ENCODE results near the gene ADM.

The ADM gene

GRCh38 chr11:10314199-10315072 lies 9.6 kb downstream of the ADM start:
- H3K9me3 ChIP-seq (ENCODE audit: insufficient read depth, low read depth, low read length) = 0 out of 2 replicates have a peak, but pooled peaks cover 3% of the 10 kb centered on the region
- no peak overlapping the region for H3K9ac ChIP-seq (ENCODE audit: low read depth, low read length)
- H3K27ac ChIP-seq (ENCODE audit: low read depth, low read length) = 0 out of 2 replicates have a peak overlapping the region, but pooled peaks have one; percentile 19
- no peak overlapping the region for H3K4me3 ChIP-seq (ENCODE audit: low read length)
- no peaks in the 10 kb centered on the region for H3K27me3 ChIP-seq (ENCODE audit: insufficient read depth, low read length)
- peaks cover 39% of the 10 kb centered on the region for H3K4me1 ChIP-seq (ENCODE audit: insufficient read depth, low read length)
- no peaks in the 10 kb centered on the region for H3K36me3 ChIP-seq (ENCODE audit: insufficient read depth, low read length)
- 80% methylated on average over 7 of the region's 8 CpGs for WGBS

GRCh38 chr11:10315083-10315482 lies 10.2 kb downstream of the ADM start:
- Histone ChIP-seq H3K9ac (ENCODE audit: low read depth, low read length) (no peak overlapping the region), H3K4me3 (ENCODE audit: low read length) (no peak overlapping the region), H3K27me3 (ENCODE audit: insufficient read depth, low read length) (no peaks in the 10 kb centered on the region), H3K36me3 (ENCODE audit: insufficient read depth, low read length) (no peaks in the 10 kb centered on the region), H3K27ac (ENCODE audit: low read depth, low read length) (no peak overlapping the region), H3K9me3 (ENCODE audit: insufficient read depth, low read depth, low read length) (0 out of 2 replicates have a peak, but pooled peaks cover 3% of the 10 kb centered on the region), H3K4me1 (ENCODE audit: insufficient read depth, low read length) (peaks cover 33% of the 10 kb centered on the region)
- WGBS = 94% methylated on average over 6 of the region's 6 CpGs

GRCh38 chr11:10317151-10317755 lies 12.4 kb downstream of the ADM start:
- 72% methylated on average over 4 of the region's 4 CpGs for WGBS
- peaks cover 27% of the 10 kb centered on the region for H3K4me1 ChIP-seq (ENCODE audit: insufficient read depth, low read length)

GRCh38 chr11:10317776-10318526 lies 13.1 kb downstream of the ADM start:
- no peaks in the 10 kb centered on the region for H3K9me3 ChIP-seq (ENCODE audit: insufficient read depth, low read depth, low read length)
- H3K36me3 ChIP-seq (ENCODE audit: insufficient read depth, low read length) = no peaks in the 10 kb centered on the region
- H3K27ac ChIP-seq (ENCODE audit: low read depth, low read length) = peak overlapping the region; percentile 47; the same call in 1 of the 2 replicates
- H3K4me1 ChIP-seq (ENCODE audit: insufficient read depth, low read length) = peaks cover 33% of the 10 kb centered on the region
- 87% methylated on average over 5 of the region's 5 CpGs for WGBS
- H3K4me3 ChIP-seq (ENCODE audit: low read length) = no peak overlapping the region
- H3K27me3 ChIP-seq (ENCODE audit: insufficient read depth, low read length) = no peaks in the 10 kb centered on the region
- H3K9ac ChIP-seq (ENCODE audit: low read depth, low read length) = no peak overlapping the region

More at GRCh38 chr11:10317151-10317755, 12.4 kb downstream of the ADM start:
- peak overlapping the region; percentile 47 for H3K27ac ChIP-seq (ENCODE audit: low read depth, low read length)
- H3K27me3 ChIP-seq (ENCODE audit: insufficient read depth, low read length) = no peaks in the 10 kb centered on the region
- H3K9ac ChIP-seq (ENCODE audit: low read depth, low read length) = no peak overlapping the region
- no peaks in the 10 kb centered on the region for H3K36me3 ChIP-seq (ENCODE audit: insufficient read depth, low read length)
- H3K9me3 ChIP-seq (ENCODE audit: insufficient read depth, low read depth, low read length) = no peaks in the 10 kb centered on the region
- no peak overlapping the region for H3K4me3 ChIP-seq (ENCODE audit: low read length)

GRCh38 chr11:10318527-10318802 lies 13.6 kb downstream of the ADM start:
- Histone ChIP-seq H3K36me3 (ENCODE audit: insufficient read depth, low read length) (no peaks in the 10 kb centered on the region), H3K27me3 (ENCODE audit: insufficient read depth, low read length) (no peaks in the 10 kb centered on the region), H3K9me3 (ENCODE audit: insufficient read depth, low read depth, low read length) (no peaks in the 10 kb centered on the region), H3K9ac (ENCODE audit: low read depth, low read length) (no peak overlapping the region), H3K27ac (ENCODE audit: low read depth, low read length) (no peak overlapping the region), H3K4me1 (ENCODE audit: insufficient read depth, low read length) (peaks cover 37% of the 10 kb centered on the region), H3K4me3 (ENCODE audit: low read length) (no peak overlapping the region)
- WGBS = 85% methylated on average over 3 of the region's 3 CpGs

- WGBS = 91% methylated on average over 5 of the region's 6 CpGs
- peaks cover 38% of the 10 kb centered on the region for H3K4me1 ChIP-seq (ENCODE audit: insufficient read depth, low read length)
- H3K36me3 ChIP-seq (ENCODE audit: insufficient read depth, low read length) = no peaks in the 10 kb centered on the region
- no peak overlapping the region for H3K4me3 ChIP-seq (ENCODE audit: low read length)
- H3K27me3 ChIP-seq (ENCODE audit: insufficient read depth, low read length) = no peaks in the 10 kb centered on the region
- H3K27ac ChIP-seq (ENCODE audit: low read depth, low read length) = no peak overlapping the region
- no peak overlapping the region for H3K9ac ChIP-seq (ENCODE audit: low read depth, low read length)
- no peaks in the 10 kb centered on the region for H3K9me3 ChIP-seq (ENCODE audit: insufficient read depth, low read depth, low read length)
These were observed 15.1 kb downstream of the ADM start for GRCh38 chr11:10319702-10320558.

GRCh38 chr11:10320736-10321465 lies 16.0 kb downstream of the ADM start:
- H3K9me3 ChIP-seq (ENCODE audit: insufficient read depth, low read depth, low read length) = no peaks in the 10 kb centered on the region
- H3K4me1 ChIP-seq (ENCODE audit: insufficient read depth, low read length) = peaks cover 38% of the 10 kb centered on the region
- no peaks in the 10 kb centered on the region for H3K27me3 ChIP-seq (ENCODE audit: insufficient read depth, low read length)
- no peak overlapping the region for H3K27ac ChIP-seq (ENCODE audit: low read depth, low read length)
- WGBS = 94% methylated on average over 3 of the region's 4 CpGs
- H3K9ac ChIP-seq (ENCODE audit: low read depth, low read length) = no peak overlapping the region
- no peaks in the 10 kb centered on the region for H3K36me3 ChIP-seq (ENCODE audit: insufficient read depth, low read length)
- H3K4me3 ChIP-seq (ENCODE audit: low read length) = no peak overlapping the region

GRCh38 chr11:10322401-10322800 lies 17.5 kb downstream of the ADM start:
- peaks cover 30% of the 10 kb centered on the region for H3K4me1 ChIP-seq (ENCODE audit: insufficient read depth, low read length)
- 75% methylated on average over 2 of the region's 2 CpGs for WGBS
- H3K27me3 ChIP-seq (ENCODE audit: insufficient read depth, low read length) = no peaks in the 10 kb centered on the region
- no peak overlapping the region for H3K27ac ChIP-seq (ENCODE audit: low read depth, low read length)
- H3K4me3 ChIP-seq (ENCODE audit: low read length) = no peak overlapping the region
- H3K9me3 ChIP-seq (ENCODE audit: insufficient read depth, low read depth, low read length) = no peaks in the 10 kb centered on the region
- no peaks in the 10 kb centered on the region for H3K36me3 ChIP-seq (ENCODE audit: insufficient read depth, low read length)
- H3K9ac ChIP-seq (ENCODE audit: low read depth, low read length) = no peak overlapping the region

- peak overlapping the region; percentile 7 for H3K27ac ChIP-seq (ENCODE audit: low read depth, low read length)
- H3K4me3 ChIP-seq (ENCODE audit: low read length) = no peak overlapping the region
- H3K27me3 ChIP-seq (ENCODE audit: insufficient read depth, low read length) = no peaks in the 10 kb centered on the region
- H3K9ac ChIP-seq (ENCODE audit: low read depth, low read length) = no peak overlapping the region
- no peaks in the 10 kb centered on the region for H3K36me3 ChIP-seq (ENCODE audit: insufficient read depth, low read length)
- peaks cover 22% of the 10 kb centered on the region for H3K4me1 ChIP-seq (ENCODE audit: insufficient read depth, low read length)
- WGBS = 54% methylated on average over 8 of the region's 8 CpGs
- H3K9me3 ChIP-seq (ENCODE audit: insufficient read depth, low read depth, low read length) = no peaks in the 10 kb centered on the region
These were observed 18.2 kb downstream of the ADM start for GRCh38 chr11:10322830-10323792.
